SH-SY5Y (cell line): ENCODE measurements around the gene CENPK.

Source experiments
- GATA2 ChIP-seq: IDR thresholded peaks from 2 replicates; pipeline ENCODE4 v1.6.1; 2011; ENCODE audit warnings: mild to moderate bottlenecking, low read depth, low read length
- GATA3 ChIP-seq: IDR thresholded peaks from 2 replicates; pipeline ENCODE4 v1.6.1; 2011; ENCODE audit warnings: low read depth, mild to moderate bottlenecking, low read length, moderate library complexity

GRCh38 chr5:65535529-65535987 is 27.4 kb downstream of the CENPK start:
- no peak for TF ChIP-seq GATA2
- no peak for TF ChIP-seq GATA3
